Caki2 (cell line): ENCODE data around the gene FAM168A. TPM values are rescaled to one million over a fixed set of nuclear protein-coding genes. Genes with fewer than 3 reads are reported as not detected.

Experiments used
- DNase-seq: peaks from one replicate; pipeline ENCODE4 v3.0.0-alpha.2; 2015; ENCODE audit warnings: low read depth
- in situ Hi-C: cut with HindIII; loops from 2 replicates; pipeline ENCODE4 v1.10.0; 2016; ENCODE audit warnings: low sequenced_read_pairs, low pct_unique_long_range_greater_than_20kb, mixed read lengths
- total RNA-seq: library from RNA; depleted of rRNA; stranded (reverse); fragments of >200 nt; shearing (Covaris generic); gene quantifications from 2 replicates; pipeline ENCODE4 v1.2.3, GENCODE V29; 2014; ENCODE audit warnings: low replicate concordance

FAM168A gene
- total RNA-seq, 1 experiment from 2014 or later, result 9.2 TPM

DNA sequence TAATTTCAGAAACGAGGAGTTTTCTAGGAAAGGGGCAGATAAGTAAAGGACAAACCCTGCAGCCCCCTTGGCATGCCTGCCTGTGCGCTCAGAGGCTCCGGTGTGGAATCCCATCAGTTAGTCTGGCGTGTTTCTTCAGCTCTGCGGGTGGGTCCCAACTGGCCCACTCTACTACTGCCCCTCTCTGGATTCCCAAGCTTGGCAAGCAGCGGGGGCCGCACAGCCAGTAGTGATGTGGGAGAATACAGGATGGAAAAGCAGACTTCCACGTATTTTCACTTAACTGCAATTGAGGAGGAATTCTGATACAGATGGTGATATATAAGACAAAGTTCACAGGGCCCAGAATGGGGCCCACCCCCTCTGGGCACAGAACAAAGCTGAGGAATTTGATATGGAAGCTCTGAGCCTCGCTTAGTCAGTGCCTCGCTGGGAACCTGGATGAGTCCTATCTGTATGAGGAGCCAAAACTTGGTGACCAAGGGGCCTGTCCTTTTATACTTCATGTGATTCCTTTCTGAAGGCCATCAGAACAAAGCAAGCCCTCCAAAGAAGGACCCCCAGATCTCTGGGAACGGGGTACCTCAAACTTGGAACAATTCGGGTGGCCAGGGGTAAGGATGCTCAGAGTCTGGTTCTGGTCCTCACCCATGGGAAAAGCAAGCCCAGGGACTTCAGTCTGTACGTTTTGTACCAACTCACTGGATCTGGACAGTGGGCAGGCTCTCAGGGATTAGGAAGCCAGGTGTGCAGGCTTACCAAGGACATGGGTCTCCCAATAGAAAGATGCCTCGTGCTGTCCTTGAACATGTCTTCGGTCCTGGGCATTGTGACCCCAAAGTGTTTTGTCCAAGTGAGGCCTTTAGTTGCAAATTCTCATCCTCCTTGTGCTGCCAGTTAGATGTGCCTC, 195.7 kb downstream of the FAM168A start:
- in situ Hi-C loops, result no loop called here
- no peak for DNase-seq

DNA sequence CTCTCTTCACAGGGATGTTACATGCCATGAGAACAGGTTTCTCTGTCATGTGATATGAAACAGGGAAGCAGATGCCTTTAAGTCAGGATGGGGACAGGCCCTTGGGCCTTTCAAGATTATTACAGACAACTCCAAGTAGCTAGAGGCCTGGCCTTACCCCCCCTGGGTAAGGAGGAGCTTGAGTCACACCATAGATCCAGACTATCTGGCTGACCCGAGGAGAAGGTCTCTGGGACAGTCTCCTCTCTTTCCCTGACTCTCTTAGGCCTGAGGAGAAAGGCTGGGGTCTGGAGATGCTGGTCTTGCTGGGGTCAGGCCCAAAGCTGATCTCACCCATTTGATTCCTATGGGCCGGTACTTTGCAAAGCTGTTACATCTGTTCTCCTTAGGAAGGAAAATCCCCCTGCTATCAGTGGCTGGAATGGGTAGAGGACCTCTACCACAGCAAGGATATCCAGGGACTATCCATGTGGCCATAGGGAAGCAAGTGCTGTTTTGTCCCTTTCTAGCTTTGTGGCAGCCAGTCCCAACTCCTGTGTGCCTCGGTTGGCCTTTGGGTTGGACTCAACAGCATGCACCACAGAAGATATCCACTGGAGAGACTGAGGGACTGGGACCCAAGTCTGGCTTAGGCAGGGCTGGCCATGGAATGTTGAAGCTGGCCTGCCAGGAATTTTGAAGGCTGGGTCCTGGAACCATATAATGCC, 196.5 kb downstream of the FAM168A start:
- DNase-seq, result no peak
- in situ Hi-C loops, result no loop called here

DNA sequence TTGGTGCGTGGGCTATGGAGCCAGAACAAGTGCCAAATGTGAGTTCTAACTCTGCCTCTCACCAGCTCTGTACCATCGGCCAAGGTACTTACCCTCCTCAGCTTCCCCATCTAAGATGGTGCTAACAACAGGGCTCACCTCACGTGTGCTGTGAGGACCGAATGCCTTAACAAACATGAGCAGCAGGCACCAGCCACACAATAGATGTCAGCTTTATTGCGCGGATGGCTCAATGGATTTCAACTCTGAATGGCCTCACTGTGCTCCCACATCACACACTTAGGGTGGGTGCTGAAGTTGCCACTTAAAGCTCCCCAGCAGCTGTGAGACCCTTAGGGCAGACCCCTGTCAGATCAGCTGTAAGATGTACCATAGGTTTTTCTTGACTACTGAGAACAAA, 197.6 kb downstream of the FAM168A start:
- no peak for DNase-seq
- in situ Hi-C loops, result no loop called here

DNA sequence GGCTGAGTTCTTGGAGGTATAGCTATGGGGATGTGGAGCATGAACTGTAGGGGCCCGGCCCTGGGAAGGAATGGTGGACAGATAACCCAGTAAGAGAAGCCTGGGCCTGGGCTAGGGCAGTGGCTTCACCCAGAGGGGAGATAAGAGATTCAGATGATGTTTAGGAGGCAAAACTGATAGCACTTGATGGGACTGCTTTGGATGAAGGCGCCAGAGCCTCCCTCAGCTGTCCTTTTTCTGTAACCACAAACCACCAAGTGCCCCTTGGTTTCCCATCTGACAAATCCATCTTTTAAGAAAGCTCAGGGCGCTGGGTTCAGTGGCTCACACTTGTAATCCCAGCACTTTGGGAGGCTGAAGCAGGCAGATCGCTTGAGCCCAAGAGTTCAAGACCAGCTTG, 198.3 kb downstream of the FAM168A start:
- no peak for DNase-seq
- in situ Hi-C loops, result no loop called here

DNA sequence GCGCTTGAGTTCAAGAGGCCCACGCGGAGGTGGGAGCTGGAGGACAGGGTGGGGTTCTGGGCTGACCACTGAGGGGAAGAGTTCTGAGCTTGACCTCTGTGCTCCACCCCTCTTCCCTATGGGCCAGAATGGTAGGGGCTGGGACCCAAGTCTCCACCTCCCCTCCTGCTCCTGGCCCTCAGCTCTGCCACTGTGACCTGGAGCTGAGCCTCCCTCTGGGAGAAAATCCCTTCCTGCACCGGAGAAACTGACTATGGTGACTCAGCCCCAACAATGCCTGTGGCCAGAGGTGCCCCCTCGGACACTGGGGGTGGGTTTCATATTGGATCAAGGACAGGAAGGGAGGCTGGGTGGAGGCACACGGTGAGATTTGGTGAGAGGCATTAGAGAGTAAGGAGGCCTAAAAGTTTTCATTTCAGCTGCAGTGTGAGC, 198.7 kb downstream of the FAM168A start:
- in situ Hi-C loops, result no loop called here
- DNase-seq, result no peak

DNA sequence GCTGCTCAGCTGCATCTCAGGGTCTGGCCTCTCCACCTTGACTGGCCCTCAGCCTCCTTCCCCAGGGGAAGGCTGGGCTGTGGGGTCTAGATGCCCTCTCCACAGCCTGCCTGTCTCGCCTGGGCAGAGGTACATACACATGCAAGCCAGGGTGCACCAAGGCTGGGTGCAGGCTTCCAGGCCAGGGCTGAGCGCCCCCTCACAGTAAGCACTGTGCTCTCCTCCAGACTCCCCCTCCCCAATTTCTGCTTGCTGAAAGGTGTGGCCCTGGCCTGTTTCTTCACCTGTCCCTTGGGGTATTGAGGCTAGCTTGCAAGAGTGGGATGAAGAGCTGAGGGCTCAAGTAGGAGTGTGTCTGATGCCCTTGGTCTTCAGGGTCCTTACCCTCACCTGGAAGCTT, 199.2 kb downstream of the FAM168A start:
- in situ Hi-C loops, result no loop called here
- no peak for DNase-seq

DNA sequence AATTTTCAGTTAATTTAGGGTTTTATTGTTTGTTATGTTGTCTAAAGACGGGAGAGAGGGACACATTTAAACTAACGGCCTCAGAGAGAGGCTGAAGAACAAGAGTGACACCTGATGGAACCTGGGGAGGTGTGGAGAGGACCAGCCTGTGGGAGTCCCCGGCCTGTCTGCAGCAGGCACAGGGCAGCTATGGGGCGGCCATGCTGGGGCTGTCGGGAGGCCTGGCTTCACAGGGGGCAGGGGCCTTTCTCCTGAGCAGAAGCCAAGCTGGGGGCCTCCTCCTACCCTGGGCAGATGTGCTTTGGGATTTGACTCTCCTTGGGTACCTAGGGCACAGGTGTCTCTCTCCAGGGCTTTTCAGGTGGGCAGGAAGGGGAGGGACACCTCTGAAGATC, 199.8 kb downstream of the FAM168A start:
- in situ Hi-C loops, result no loop called here
- DNase-seq, result no peak

DNA sequence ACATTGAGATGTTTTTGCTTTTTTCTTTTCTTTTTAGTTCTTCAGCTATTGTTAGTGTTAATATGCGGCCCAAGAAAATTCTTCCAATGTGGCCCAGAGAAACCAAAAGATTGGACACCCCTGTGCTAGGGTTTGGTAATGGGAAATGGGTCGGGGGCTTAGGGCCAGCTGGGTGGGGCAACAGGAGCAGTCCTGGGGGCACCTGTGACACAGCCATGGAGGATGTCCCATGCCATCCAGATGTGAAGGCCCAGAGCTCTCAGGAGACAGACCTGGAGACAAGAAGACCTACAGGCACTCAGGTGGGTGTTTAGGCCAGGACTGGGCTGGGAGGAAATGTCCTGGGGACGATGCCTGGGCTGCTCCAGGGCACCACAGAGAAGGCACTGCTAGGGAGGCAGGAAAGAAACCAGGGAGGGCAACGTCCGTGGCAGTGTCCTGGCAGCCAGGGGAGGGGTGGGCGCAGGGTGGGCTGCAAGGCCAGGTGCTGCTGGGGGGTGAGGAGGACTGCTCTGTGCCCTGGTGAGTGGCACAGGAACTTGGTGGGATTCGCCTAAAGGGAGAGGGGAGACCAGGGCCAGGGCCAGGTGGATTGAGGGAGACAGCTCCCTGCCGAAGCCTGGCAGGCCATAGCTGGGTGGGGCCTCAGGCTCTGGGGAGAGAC, 200.3 kb downstream of the FAM168A start:
- in situ Hi-C loops, result no loop called here
- no peak for DNase-seq

DNA sequence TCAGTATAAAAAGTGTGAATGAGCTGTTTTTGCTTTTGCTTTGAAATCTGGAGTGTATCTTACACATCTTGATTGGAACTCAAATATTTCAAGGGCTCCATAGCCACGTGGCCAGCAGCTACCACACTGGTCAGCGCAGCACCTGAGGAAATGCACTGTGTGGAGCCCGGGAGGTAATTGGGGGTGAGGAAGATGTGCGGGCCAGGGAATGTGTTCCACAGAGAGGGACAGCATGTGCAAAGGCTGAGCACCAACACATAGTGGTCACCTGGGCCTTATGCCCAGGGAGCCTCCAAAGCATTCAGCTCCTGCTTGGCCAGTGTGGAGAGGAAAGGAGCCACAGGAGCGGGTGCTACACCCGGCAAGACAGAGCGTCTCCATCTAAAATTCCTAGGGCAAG, 200.9 kb downstream of the FAM168A start:
- in situ Hi-C loops, result no loop called here
- DNase-seq, result no peak

DNA sequence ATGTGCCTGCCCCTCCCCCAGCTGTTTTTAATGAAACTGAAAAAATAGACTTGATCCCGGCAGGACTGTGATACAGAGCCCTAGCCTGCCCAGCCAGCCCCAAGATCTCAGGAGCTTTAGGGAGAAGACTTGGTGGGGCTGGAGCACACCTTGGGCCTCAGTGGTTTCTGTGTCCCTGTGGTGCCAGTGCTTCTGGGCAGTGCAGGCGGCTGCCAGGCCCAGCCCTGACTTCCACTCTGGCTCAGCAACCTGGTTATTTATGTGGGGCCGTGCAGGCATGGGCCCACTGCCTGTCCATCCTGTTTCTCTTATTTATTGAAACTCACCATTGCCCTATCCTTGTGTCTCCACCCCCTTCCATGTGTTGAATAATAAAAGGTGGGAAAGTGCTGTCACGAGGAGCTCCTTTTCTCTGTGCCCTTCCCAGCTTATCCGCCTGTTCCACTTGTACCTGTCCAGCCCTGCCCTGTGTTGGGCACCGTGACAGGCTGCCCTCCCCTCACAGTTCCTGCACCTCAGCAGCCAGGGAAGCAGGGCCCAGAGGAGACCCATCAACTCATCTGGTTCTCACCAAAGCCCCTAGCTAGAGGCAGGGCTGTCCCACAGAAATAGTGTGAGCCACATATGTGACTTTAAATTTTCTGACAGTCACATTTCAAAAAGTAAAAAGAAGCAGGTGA, 201.5 kb downstream of the FAM168A start:
- in situ Hi-C loops, result no loop called here
- no peak for DNase-seq

DNA sequence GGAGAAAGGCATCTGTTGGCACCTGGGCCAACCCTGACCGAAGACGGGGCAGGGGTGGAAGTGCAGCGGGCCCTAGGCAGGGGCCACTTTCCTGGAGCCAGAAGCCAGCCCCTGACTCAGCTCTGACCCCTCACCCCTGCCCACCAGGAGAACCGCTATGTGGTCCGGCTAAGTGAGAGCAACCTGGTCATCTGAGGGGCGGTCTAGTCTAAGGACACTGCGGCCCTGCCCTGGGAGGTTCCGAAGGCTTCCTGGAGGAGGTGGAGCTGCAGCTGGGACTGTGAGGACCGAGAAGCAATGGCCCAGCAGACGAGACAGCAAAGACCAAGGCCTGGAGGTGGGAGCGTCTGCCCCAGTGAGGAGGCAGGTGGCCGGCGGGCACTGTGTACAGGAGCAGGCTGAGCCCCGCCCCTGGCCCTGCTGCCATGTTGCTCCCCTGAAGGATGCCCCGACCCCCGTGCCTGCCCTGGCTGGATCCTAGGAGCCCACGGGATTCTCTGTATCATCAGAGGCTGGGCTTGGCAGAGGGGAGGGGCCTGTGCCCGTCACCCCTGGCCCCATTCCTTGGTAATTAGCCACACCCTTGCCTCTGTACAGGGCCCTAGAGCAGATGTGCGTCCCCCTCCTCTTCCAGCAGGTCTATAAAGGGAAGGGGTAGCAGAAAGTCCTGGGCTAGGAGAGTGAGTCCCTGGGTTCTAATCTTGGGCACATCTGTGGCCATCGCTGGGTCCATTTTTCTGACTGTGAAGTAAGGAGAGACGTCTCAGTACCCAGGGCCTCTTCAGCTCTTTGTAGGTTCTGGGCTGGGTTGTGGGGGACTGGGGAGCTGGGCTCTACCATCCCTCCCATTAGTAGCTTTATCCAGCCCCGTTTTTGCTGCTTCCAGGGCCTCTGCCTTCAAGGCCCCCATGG, 202.4 kb downstream of the FAM168A start:
- in situ Hi-C loops, result no loop called here
- DNase-seq, result no peak

DNA sequence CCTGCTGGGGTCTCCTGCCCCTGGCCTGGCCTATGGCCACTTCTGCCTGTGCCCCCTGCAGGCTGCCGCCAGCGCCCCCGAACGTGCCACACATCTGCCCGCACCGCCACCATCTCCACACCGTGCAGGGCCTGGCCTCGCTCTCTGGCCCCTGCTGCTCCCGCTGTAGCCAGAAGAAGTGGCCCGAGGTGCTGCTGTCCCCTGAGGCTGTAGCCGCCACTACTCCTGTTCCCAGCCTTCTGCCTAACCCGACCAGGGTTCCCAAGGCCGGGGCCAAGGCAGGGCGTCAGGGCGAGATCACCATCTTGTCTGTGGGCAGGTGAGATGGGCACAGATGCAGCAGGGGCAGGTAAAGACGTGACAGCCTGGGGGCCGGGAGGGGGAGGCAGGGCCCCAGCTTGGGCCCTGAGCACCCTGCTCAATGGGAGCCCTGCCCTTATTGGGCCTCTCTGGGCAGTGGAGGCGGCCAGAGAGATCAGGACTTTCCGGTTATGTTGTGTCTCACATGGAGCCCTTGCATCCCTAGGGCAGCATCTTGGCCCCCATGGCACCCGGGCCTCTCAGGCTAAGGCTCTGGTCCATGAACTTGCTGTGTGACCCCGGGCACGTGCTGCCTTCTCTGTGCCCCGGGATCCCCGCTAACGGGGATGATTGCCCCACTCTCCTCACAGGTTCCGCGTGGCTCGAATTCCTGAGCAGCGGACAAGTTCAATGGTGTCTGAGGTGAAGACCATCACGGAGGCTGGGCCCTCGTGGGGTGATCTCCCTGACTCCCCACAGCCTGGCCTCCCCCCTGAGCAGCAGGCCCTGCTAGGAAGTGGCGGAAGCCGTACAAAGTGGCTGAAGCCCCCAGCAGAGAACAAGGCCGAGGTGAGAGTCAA, 203.3 kb downstream of the FAM168A start:
- DNase-seq, result no peak
- in situ Hi-C loops, result no loop called here

DNA sequence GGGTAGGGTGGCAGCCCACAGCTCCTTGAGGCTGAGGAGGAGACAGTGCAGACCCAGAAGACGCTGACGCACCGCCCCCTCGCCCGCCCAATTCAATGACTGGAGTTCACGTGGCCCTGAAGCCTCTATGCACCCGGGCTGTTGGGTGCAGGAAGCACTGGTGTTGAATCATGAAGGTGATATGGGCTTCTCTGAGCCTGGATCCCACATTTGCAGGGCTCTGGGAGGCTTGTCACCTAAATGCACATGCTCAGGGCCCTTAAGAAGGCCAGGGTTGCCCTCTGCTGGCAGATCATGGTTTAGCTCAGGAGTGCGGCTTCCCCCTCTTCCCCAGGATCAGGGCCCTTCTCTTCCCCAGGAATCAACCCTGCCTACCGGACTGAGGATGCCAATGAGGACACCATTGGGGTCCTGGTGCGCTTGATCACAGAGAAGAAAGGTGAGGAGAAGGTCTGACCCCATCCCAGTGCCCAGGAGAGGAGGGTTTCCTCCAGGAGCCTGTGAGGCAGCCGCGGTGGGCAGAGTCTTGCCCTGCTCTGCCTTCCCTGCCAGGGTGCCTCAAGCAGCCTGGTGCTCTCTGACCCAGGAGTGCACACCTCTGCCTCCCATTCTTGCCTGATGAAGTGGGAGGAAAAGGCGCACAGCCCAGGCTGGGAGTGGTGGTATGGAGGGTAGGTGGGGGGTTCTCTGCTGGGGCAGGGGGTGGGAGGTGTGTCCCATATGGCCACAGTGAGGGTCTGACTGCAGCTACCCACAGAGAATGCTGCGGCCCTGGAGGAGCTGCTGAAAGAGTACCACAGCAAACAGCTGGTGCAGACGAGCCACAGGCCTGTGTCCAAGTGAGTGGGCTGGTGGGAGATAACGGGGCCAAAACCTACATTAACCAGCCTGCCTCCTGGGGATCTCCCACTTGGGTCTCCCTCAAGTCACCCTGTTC, 204.2 kb downstream of the FAM168A start:
- peak; percentile 56 for DNase-seq
- in situ Hi-C loops, result no loop called here

DNA sequence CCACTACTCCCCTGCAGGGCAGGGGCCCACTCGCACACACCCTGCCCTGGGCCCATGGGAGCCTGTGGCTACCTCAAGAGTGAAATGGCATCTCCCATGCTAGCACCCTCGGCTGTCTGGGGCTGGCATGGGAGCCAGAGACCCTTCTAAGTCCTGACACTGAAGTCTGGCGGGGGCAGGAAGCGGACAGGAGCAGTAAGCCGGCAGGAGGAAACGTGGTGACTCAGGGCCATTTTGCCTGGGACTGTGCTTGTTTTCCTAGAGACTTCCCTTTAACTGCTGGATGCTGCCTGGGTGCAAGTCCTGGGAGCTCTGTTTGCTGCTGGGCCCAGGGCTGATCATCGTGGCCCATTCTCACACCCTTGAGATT, 204.9 kb downstream of the FAM168A start:
- in situ Hi-C loops, result no loop called here

DNA sequence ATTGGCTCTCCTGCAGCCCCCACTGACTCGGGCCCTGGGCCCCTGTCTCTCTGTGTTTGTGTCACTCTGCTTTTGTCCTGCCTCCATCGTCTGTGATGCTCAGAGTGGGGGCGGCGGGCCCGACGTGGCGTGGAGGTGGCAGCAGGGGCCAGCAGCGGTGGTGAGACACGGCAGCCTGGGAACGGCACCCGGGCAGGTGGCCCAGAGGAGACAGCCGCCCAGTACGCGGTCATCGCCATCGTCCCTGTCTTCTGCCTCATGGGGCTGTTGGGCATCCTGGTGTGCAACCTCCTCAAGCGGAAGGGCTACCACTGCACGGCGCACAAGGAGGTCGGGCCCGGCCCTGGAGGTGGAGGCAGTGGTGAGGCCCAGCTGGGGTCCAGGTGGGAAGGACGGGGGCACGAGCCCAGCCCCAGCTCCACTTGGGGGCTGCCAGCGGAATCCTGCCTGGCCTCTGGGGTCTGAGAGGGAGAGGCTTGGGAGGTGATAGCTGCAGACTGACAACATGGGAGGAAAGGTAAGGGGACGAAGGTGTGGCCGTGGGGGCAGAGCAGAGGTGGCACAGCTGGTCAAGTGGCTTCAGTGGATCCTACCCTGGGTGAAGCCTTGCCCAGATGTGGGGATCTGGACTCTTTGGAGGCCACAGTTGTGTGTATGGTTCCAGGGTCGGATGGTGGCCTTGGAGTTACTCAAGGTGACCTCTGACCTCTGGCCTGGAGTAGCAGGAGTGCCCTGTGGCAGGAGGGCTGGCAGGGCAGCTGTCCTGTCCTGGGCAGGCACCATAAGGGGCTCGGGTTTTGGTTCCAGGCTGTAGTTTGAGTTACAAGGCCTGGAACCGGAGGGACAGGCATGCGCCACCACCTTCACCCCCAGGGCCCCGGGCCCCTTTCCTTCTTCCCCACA, 205.6 kb downstream of the FAM168A start:
- in situ Hi-C loops, result no loop called here
- DNase-seq, result no peak

More for the DNA sequence above, 204.9 kb downstream of the FAM168A start:
- no peak for DNase-seq
